GM12878 (cell line): Measurements from ENCODE around the gene SLC66A1. TPM values are rescaled to one million over a fixed set of nuclear protein-coding genes. Genes with fewer than 3 reads are reported as not detected.

Experiments used
- ATAC-seq: fragments of 200-7000 bp; cut with Tn5 transposase; 3 replicates; pipeline ENCODE4 v1.9.1; 2020; ENCODE audit warnings: mild to moderate bottlenecking, moderate library complexity
- BruUV-seq: library from RNA; stranded (reverse); fragments of 400-500 nt; replicated peaks from 2 replicates; lab custom pipeline; 2021; lab: Mats Ljungman, UMichigan
- CTCF ChIA-PET: fragments of 300-600 bp; sonication (Branson Sonifier 250); formaldehyde crosslinking; extraction: SDS; loops from one replicate; lab custom pipeline; 2021; ENCODE audit warnings: inconsistent platforms; lab: Yijun Ruan, JAX
- POLR2A ChIA-PET: fragments of 350-600 bp; formaldehyde crosslinking; extraction: SDS; loops from one replicate; lab custom pipeline; 2021; ENCODE audit warnings: inconsistent platforms; lab: Charles Lee
- RAD21 ChIA-PET: fragments of 300-600 bp; sonication (Branson Sonifier 250); formaldehyde crosslinking; loops from one replicate; lab custom pipeline; 2023; ENCODE audit warnings: antibody characterized with exemption; ENCODE audit not compliant: unreplicated experiment; lab: Charles Lee
- SMC1A ChIA-PET: fragments of 300-600 bp; sonication (Branson Sonifier 250); formaldehyde crosslinking; loops from one replicate; lab custom pipeline; 2023; ENCODE audit not compliant: unreplicated experiment, uncharacterized antibody; lab: Charles Lee
- DNase-seq: peaks from one replicate; pipeline ENCODE4 v3.0.0-alpha.2; 2011; ENCODE audit warnings: low read depth, low spot score
- FAIRE-seq: peaks from 3 replicates; lab custom pipeline; 2011; peaks lifted over from hg19 to GRCh38; lab: Jason Lieb, UNC
- H2AFZ ChIP-seq: 2 replicates; pipeline ENCODE4 v1.6.0; 2011; ENCODE audit warnings: low read depth, low read length, control low read depth; ENCODE audit not compliant: control insufficient read depth
- H3K27ac ChIP-seq: 2 replicates; pipeline ENCODE4 v1.5.1; 2011; ENCODE audit warnings: control low read depth; ENCODE audit not compliant: control insufficient read depth, insufficient read depth
- H3K27me3 ChIP-seq, 2 experiments: replicated peaks in 1 of 2; 2 replicates each; pipeline versions ENCODE4 v1.6.0 to v1.6.1; 2011; ENCODE audit warnings: low read length in 1 of 2; ENCODE audit not compliant: control insufficient read depth in 2 of 2, insufficient read depth in 2 of 2
- H3K36me3 ChIP-seq, 2 experiments: 2 replicates each; pipeline ENCODE4 v1.5.1; 2011; ENCODE audit warnings: low read length in 1 of 2; ENCODE audit not compliant: control insufficient read depth in 2 of 2, insufficient read depth in 2 of 2
- H3K4me1 ChIP-seq: 2 replicates; pipeline ENCODE4 v1.6.1; 2011; ENCODE audit warnings: mild to moderate bottlenecking, low read length, moderate library complexity, mixed read lengths; ENCODE audit not compliant: control insufficient read depth, insufficient read depth
- H3K4me2 ChIP-seq: 2 replicates; pipeline ENCODE4 v1.6.0; 2011; ENCODE audit warnings: control low read depth; ENCODE audit not compliant: control insufficient read depth, insufficient read depth
- H3K4me3 ChIP-seq: fragments of 200-600 bp; sonication (generic); 2 replicates; pipeline ENCODE4 v1.5.1; 2016
- H3K79me2 ChIP-seq: 2 replicates; pipeline ENCODE4 v1.6.0; 2011; ENCODE audit warnings: low read length; ENCODE audit not compliant: control insufficient read depth, insufficient read depth
- H3K9ac ChIP-seq: 2 replicates; pipeline ENCODE4 v1.8.0; 2011; ENCODE audit warnings: low read length, control low read depth, mixed read lengths; ENCODE audit not compliant: control insufficient read depth, insufficient read depth
- H3K9me3 ChIP-seq: replicated peaks from 3 replicates; pipeline ENCODE4 v1.5.1; 2011; ENCODE audit warnings: mild to moderate bottlenecking, low read length; ENCODE audit not compliant: control insufficient read depth, insufficient read depth
- H4K20me1 ChIP-seq: 2 replicates; pipeline ENCODE4 v1.6.0; 2011; ENCODE audit not compliant: control insufficient read depth, insufficient read depth
- MTA2 ChIP-seq: fragments of 450-650 bp; IDR thresholded peaks from 2 replicates; pipeline ENCODE4 v1.6.1; 2016; ENCODE audit warnings: low read depth, mild to moderate bottlenecking, moderate library complexity
- NBN ChIP-seq: fragments of 450-650 bp; IDR thresholded peaks from 2 replicates; pipeline ENCODE4 v1.6.1; 2016
- PAX5 ChIP-seq: IDR thresholded peaks from 2 replicates; pipeline ENCODE4 v1.6.1; 2011; ENCODE audit warnings: low read depth, low read length, borderline replicate concordance
- SRF ChIP-seq, 2 experiments: IDR thresholded peaks; 2 replicates each; pipeline ENCODE4 v1.6.1; 2011; ENCODE audit warnings: low read depth in 2 of 2, low read length in 2 of 2, mild to moderate bottlenecking in 1 of 2, moderate library complexity in 1 of 2
- USF2 ChIP-seq: IDR thresholded peaks from 2 replicates; pipeline ENCODE4 v1.6.1; 2011; ENCODE audit warnings: low read depth, low read length, improper control_type of control experiment, borderline replicate concordance
- ZBTB40 ChIP-seq: fragments of 450-650 bp; IDR thresholded peaks from 2 replicates; pipeline ENCODE4 v1.6.1; 2016; ENCODE audit warnings: mild to moderate bottlenecking, moderate library complexity, borderline replicate concordance
- WGBS: methylation state at CpG from one replicate; pipeline ENCODE4 v1.1.6; 2016; ENCODE audit warnings: low lambda C conversion rate; ENCODE audit not compliant: insufficient replicate concordance, insufficient coverage; ENCODE audit errors: missing lambda C conversion rate; 5-methylcytosine and 5-hydroxymethylcytosine counted together
- in situ Hi-C: fragments of 300-500 bp; cut with MboI; formaldehyde crosslinking; loops from 9 replicates; pipeline ENCODE4 v1.14.3; 2018; ENCODE audit warnings: mixed read lengths
- intact Hi-C: fragments of 100-400 bp; cut with micrococcal nuclease; formaldehyde crosslinking; loops from one replicate; pipeline ENCODE4 v1.14.2; 2022; ENCODE audit not compliant: unreplicated experiment
- polyA plus RNA-seq, 11 experiments: library from polyadenylated mRNA; depleted of rRNA in 4 of 11; unstranded in 6 of 11; stranded (reverse) in 5 of 11; fragments of >200 nt; fragmentation: Nextera tagmentation in 4 of 11; fragmentation: Illumina TruSeq in 1 of 11; extraction: Ambion mirVana in 4 of 11; extraction: Trizol in 1 of 11; gene quantifications; 1 replicate in 1 of 11; 2 replicates in 10 of 11; pipeline versions ENCODE4 v1.2.1 to v1.2.3, GENCODE V29; 2011 to 2016; ENCODE audit warnings: inconsistent platforms in 2 of 11, missing spikeins in 2 of 11, low read depth in 1 of 11
- total RNA-seq, 4 experiments: library from RNA; depleted of rRNA in 3 of 4; stranded (reverse); fragments of >200 nt in 3 of 4; fragmentation: Illumina TruSeq in 1 of 4; extraction: Trizol in 1 of 4; gene quantifications; 2 replicates each; pipeline versions ENCODE4 v1.2.1 to v1.2.3, GENCODE V29; 2013 to 2021

Gene SLC66A1
- total and polyA plus RNA-seq, 10 of the 15 experiments (the other 5 are each of a cell fraction or from before 2014, with no cell fraction given) = 0.58 to 22.0 (median 10.2) TPM

- Histone ChIP-seq H3K9ac (no peak overlapping the region), H4K20me1 (no peaks in the 10 kb centered on the region), H3K79me2 (no peaks in the 10 kb centered on the region), H2AFZ (no peak overlapping the region), H3K9me3 (no peaks in the 10 kb centered on the region), H3K4me1 (no peaks in the 10 kb centered on the region), H3K4me3 (no peak overlapping the region), H3K4me2 (no peak overlapping the region), H3K36me3 (no peaks in the 10 kb centered on the region), H3K27me3 (no peaks in the 10 kb centered on the region; a peak in 1 of 4 replicates), H3K27ac (no peak overlapping the region)
- FAIRE-seq (no peak), ATAC-seq (no peak), DNase-seq (no peak)
- in situ Hi-C loops (no loop called here), intact Hi-C loops (no loop called here)
- TF ChIP-seq NBN = no peak
- TF ChIP-seq SRF (IDR thresholded peaks at IDR 0.05; ENCODE audit: low read depth in 2 of 2, low read length in 2 of 2) = no peak
- no peak for TF ChIP-seq PAX5
- TF ChIP-seq ZBTB40 = no peak
- TF ChIP-seq MTA2 = no peak
- no peak for TF ChIP-seq USF2
- 85% methylated on average over 9 of the region's 9 CpGs for WGBS
- ChIA-PET RAD21 (no interaction called here), POLR2A (interaction anchor here (0.9 kb wide), 1 partner anchor 14 kb away, joined by 3 read pairs; no protein-coding TSS in a partner anchor), SMC1A (no interaction called here), CTCF (no interaction called here)
- no TSS peak for BruUV-seq
These were observed 28.2 kb upstream of the SLC66A1 start for GRCh38 chr1:19283891-19284290.
